PFSK-1 (cell line): ENCODE measurements around the gene WDR76.

ENCODE experiments used
- FOXP2 ChIP-seq: optimal IDR thresholded peaks from 2 replicates; pipeline ENCODE3; 2011; ENCODE audit warnings: borderline replicate concordance, control low read depth, inconsistent platforms; ENCODE audit not compliant: insufficient read depth; ENCODE audit errors: extremely low read length, extremely low read depth
- POLR2AphosphoS5 ChIP-seq: IDR thresholded peaks from 2 replicates; pipeline ENCODE4 v1.6.1; 2012; ENCODE audit warnings: low read depth, mild to moderate bottlenecking, control low read depth, low read length, moderate library complexity
- REST ChIP-seq, 2 experiments: IDR thresholded peaks; 2 replicates each; pipeline versions ENCODE4 v1.6.1 to v1.8.0; 2011 to 2012; ENCODE audit warnings: low read depth in 2 of 2, low read length in 2 of 2, control low read depth in 1 of 2, inconsistent platforms in 1 of 2, mild to moderate bottlenecking in 1 of 2, moderate library complexity in 1 of 2; ENCODE audit not compliant: insufficient read depth in 1 of 2
- SIN3A ChIP-seq: IDR thresholded peaks from 2 replicates; pipeline ENCODE4 v1.6.1; 2012; ENCODE audit warnings: mild to moderate bottlenecking, low read length, moderate library complexity, borderline replicate concordance; ENCODE audit not compliant: insufficient read depth
- TAF1 ChIP-seq: IDR thresholded peaks from 2 replicates; pipeline ENCODE4 v1.6.1; 2012; ENCODE audit warnings: low read length, control low read depth, borderline replicate concordance; ENCODE audit not compliant: insufficient read depth

WDR76 gene

GRCh38 chr15:43824302-43825246 is 2.2 kb upstream of the WDR76 start, which contains the start of gene MFAP1:
TSS of gene MFAP1 (minus strand) at chr15:43824690. CDS start at chr15:43824569, 121 bp downstream.
- no peak; a peak in 1 of 4 replicates for TF ChIP-seq REST (IDR thresholded peaks at IDR 0.05; ENCODE audit: insufficient read depth in 1 of 2, low read depth in 2 of 2, low read length in 2 of 2)
- no peak for TF ChIP-seq FOXP2
- TF ChIP-seq TAF1 = peak; percentile 92; the same call in 1 of the 2 replicates
- TF ChIP-seq POLR2AphosphoS5 = peak; percentile 98
- TF ChIP-seq SIN3A = peak; percentile 92; the same call in 1 of the 2 replicates

DNA sequence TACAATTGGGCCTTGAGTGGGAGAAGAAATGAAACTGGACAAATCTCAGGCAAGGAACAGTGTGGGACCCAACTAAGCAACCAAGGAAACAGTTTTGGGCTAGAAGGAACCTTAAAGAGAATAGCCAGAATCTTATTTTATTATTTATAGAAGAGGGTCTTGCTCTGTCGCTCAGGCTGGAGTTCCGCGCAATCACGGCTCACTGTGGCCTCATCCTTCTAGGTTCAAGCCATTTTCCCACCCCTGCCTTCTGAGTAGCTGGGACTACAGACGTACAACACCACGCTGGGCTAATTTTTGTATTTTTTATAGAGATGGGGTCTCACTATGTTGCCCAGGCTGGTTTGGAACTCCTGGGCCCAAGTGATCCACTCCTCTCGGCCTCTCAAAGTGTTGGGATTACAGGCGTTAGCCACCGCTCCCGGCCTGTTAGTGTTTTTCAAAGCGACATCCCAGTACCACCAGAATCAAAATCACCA is 734 bp upstream of the WDR76 start:
- TF ChIP-seq FOXP2 (no peak), TAF1 (no peak), REST (IDR thresholded peaks at IDR 0.05; ENCODE audit: insufficient read depth in 1 of 2, low read depth in 2 of 2, low read length in 2 of 2) (no peak), POLR2AphosphoS5 (no peak), SIN3A (no peak)

GRCh38 chr15:43828061-43828657 is 1.4 kb downstream of the WDR76 start:
- TF ChIP-seq TAF1 (no peak), FOXP2 (no peak), POLR2AphosphoS5 (no peak), SIN3A (no peak), REST (IDR thresholded peaks at IDR 0.05; ENCODE audit: insufficient read depth in 1 of 2, low read depth in 2 of 2, low read length in 2 of 2) (no peak)

DNA sequence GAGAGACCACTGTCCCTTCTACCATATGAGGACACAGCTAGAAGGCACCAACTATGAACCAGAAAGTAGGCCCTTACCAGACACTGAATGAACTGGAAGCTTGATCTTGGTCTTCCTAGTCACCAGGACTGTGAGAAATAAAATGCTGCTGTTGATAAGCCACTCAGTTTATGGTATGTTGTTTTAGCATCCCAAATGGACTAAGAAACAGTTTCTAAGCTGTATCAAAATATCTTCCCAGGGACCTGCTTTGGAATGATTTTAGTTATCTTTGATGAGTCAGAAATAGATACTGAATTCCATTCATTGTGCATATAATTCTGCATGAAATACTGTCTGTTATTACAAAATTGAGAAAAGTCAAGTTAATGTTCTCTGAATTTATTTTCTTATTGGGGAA is 18.6 kb downstream of the WDR76 start:
- TF ChIP-seq REST (IDR thresholded peaks at IDR 0.05; ENCODE audit: insufficient read depth in 1 of 2, low read depth in 2 of 2, low read length in 2 of 2) (no peak), TAF1 (no peak), SIN3A (no peak), POLR2AphosphoS5 (no peak), FOXP2 (no peak)
